MCF 10A (cell line): Measurements from ENCODE around the gene IRF2BP1. TPM values are rescaled to one million over a fixed set of nuclear protein-coding genes. Genes with fewer than 3 reads are reported as not detected.

Experiments used
- BruUV-seq: library from RNA; stranded (reverse); fragments of 400-500 nt; replicated peaks from 2 replicates; lab custom pipeline; 2021; lab: Mats Ljungman, UMichigan
- CTCF ChIA-PET: fragments of 300-600 bp; sonication (Branson Sonifier 250); formaldehyde crosslinking; extraction: SDS; loops from one replicate; lab custom pipeline; 2021; ENCODE audit warnings: antibody characterized with exemption, inconsistent platforms; lab: Yijun Ruan, JAX
- POLR2A ChIA-PET: fragments of 300-600, 350-650 bp; sonication (Branson Sonifier 250); formaldehyde crosslinking; extraction: SDS; loops from one replicate; lab custom pipeline; 2020; ENCODE audit warnings: antibody characterized with exemption, inconsistent platforms; lab: Yijun Ruan, JAX
- DNase-seq: peaks from one replicate; pipeline ENCODE4 v3.0.0-alpha.2; 2018; ENCODE audit not compliant: unreplicated experiment
- H3K27ac Mint-ChIP-seq: one replicate; pipeline ENCODE4 v1.8.0; 2022; ENCODE audit warnings: mild to moderate bottlenecking, low read depth, mixed read lengths; ENCODE audit not compliant: unreplicated experiment
- H3K27me3 Mint-ChIP-seq: one replicate; pipeline ENCODE4 v1.8.0; 2022; ENCODE audit warnings: mixed read lengths; ENCODE audit not compliant: insufficient read depth, unreplicated experiment
- H3K36me3 Mint-ChIP-seq: one replicate; pipeline ENCODE4 v1.8.0; 2022; ENCODE audit warnings: mild to moderate bottlenecking, moderate library complexity, mixed read lengths; ENCODE audit not compliant: insufficient read depth, unreplicated experiment
- H3K4me1 Mint-ChIP-seq: one replicate; pipeline ENCODE4 v1.8.0; 2022; ENCODE audit warnings: mixed read lengths; ENCODE audit not compliant: insufficient read depth, unreplicated experiment
- H3K4me3 Mint-ChIP-seq: one replicate; pipeline ENCODE4 v1.8.0; 2022; ENCODE audit warnings: mild to moderate bottlenecking, moderate library complexity, mixed read lengths; ENCODE audit not compliant: unreplicated experiment
- H3K9me3 Mint-ChIP-seq: one replicate; pipeline ENCODE4 v1.8.0; 2022; ENCODE audit warnings: mixed read lengths; ENCODE audit not compliant: unreplicated experiment
- intact Hi-C: fragments of 100-400 bp; cut with micrococcal nuclease; formaldehyde crosslinking; loops from 2 replicates; pipeline ENCODE4 v1.14.1; 2022
- total RNA-seq: library from RNA; stranded (reverse); gene quantifications from 2 replicates; pipeline ENCODE4 v1.2.3, GENCODE V29; 2022
- TF ChIP-seq, protein P1 (sequence below): fragments of 200-600 bp; IDR thresholded peaks from one replicate; pipeline ENCODE4 v1.8.0; 2022; ENCODE audit warnings: antibody characterized with exemption, mild to moderate bottlenecking; ENCODE audit not compliant: unreplicated experiment

The IRF2BP1 gene
- total RNA-seq, 1 experiment from 2014 or later: 18.1 TPM

DNA sequence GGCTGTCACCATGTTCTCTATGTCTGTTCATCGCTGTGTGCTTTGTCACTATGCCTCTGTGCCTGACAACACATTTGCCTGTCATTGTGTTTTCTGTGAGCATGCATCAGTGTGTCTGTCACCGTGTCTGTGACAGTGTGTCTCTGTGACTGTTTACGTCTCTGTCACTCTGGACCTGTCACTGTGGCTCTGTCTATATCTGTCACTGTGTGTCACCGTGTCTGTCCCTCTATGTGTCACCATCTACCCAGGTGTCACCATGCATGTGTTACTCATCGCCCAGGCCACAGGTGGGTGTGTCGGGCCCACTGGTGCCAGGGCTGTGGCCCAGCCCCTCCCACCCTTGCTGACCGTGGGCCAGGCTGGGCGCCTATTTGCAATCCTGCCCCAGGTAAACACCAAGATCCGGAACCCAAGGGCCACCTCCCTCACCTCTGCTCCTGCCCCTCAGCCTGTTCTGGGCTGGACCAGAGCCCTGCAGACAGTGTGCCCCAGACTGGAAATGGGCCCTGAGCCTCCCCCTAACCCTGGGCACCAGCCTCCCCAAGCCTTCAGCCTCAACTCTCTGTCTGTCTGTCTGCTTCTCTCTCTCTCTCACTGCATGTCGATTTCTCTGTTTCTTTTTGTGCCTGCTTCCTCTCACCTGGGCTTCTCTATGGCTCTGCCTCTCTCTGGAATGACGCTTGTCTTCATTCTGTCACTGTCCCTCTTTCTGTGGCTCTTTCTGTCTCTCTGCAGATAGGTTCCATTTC lies 7.7 kb downstream of the IRF2BP1 start:
- BruUV-seq: no TSS peak
- Mint-ChIP-seq H3K36me3 (no peaks in the 10 kb centered on the region), H3K9me3 (no peaks in the 10 kb centered on the region), H3K4me1 (peaks cover 2% of the 10 kb centered on the region), H3K4me3 (no peak overlapping the region), H3K27me3 (peaks cover 46% of the 10 kb centered on the region), H3K27ac (no peak overlapping the region)
- no peak for DNase-seq
- ChIA-PET CTCF (interaction anchor here (0.6 to 0.7 kb wide), 3 partner anchors 61 to 459 kb away, joined by 3 read pairs; no protein-coding TSS in a partner anchor), POLR2A (no interaction called here)
- TF ChIP-seq, protein P1, sequence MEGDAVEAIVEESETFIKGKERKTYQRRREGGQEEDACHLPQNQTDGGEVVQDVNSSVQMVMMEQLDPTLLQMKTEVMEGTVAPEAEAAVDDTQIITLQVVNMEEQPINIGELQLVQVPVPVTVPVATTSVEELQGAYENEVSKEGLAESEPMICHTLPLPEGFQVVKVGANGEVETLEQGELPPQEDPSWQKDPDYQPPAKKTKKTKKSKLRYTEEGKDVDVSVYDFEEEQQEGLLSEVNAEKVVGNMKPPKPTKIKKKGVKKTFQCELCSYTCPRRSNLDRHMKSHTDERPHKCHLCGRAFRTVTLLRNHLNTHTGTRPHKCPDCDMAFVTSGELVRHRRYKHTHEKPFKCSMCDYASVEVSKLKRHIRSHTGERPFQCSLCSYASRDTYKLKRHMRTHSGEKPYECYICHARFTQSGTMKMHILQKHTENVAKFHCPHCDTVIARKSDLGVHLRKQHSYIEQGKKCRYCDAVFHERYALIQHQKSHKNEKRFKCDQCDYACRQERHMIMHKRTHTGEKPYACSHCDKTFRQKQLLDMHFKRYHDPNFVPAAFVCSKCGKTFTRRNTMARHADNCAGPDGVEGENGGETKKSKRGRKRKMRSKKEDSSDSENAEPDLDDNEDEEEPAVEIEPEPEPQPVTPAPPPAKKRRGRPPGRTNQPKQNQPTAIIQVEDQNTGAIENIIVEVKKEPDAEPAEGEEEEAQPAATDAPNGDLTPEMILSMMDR: no peak
- intact Hi-C loops: no loop called here

DNA sequence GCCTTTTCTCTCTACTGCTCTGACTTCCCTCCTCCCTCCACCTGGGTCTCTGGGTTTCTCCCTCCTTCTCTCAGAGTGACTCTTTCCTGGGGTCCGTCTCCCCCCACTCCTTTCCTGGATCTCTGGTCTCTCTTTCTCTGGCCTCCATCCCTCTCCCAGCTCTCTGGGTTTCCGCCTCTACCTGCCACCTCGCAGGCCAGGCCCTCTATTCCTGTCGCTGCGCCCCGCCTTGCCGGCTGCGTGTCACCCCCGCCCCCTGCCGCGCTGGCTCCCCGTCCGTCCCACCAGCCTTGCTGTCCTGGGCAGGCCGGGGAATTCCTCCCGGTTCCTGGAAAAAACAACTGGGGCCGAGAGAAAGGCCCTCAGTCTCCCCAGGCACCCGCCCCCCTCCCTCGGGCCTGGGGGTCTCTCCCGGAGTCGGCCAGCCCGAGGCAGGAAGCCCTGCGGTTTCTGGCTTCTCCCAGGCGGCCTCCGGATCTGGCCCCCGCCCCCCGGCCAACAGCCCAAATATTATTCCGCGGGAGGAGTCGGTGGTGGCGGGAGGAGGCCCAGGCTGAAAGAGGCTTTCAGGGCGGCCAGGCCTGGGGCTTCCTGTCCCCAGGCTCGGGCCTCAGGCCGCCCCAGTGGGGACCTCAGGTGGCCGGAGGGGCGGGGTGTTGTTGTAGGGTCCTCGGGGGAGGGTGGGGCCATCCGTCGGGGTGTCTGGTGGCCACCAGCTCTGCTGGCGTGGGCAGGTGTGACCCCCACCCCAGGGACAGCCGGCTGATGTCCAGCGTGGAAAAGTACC lies 9.3 kb downstream of the IRF2BP1 start:
- no peak overlapping the region for H3K4me3 Mint-ChIP-seq
- ChIA-PET POLR2A (interaction anchor here (1.0 kb wide), 1 partner anchor 9 kb away, joined by 3 read pairs; the partner anchor contains the start of gene IRF2BP1), CTCF (no interaction called here)
- H3K27me3 Mint-ChIP-seq: peaks cover 46% of the 10 kb centered on the region
- no TSS peak for BruUV-seq
- TF ChIP-seq, protein P1: no peak
- H3K36me3 Mint-ChIP-seq: no peaks in the 10 kb centered on the region
- H3K9me3 Mint-ChIP-seq: no peaks in the 10 kb centered on the region
- no peaks in the 10 kb centered on the region for H3K4me1 Mint-ChIP-seq
- intact Hi-C loops: no loop called here
- no peak for DNase-seq
- H3K27ac Mint-ChIP-seq: no peak overlapping the region

DNA sequence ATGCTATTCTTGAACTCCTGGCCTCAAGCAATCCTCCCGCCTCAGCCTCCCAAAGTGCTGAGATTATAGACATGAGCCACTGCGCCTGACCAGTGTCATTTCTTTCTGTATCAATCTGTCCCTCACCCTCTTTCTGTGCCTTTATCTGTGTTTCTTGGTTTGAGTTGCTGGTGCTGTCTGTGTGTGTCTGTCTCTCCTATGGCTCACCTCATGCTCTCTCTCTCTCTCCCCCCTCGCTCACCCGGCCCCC lies 9.9 kb downstream of the IRF2BP1 start:
- H3K4me1 Mint-ChIP-seq: no peaks in the 10 kb centered on the region
- TF ChIP-seq, protein P1: no peak
- intact Hi-C loops: no loop called here
- no peaks in the 10 kb centered on the region for H3K36me3 Mint-ChIP-seq
- BruUV-seq: no TSS peak
- no peak for DNase-seq
- H3K4me3 Mint-ChIP-seq: no peak overlapping the region
- ChIA-PET POLR2A (interaction anchor here (1.0 kb wide), 1 partner anchor 10 kb away, joined by 3 read pairs; the partner anchor contains the start of gene IRF2BP1), CTCF (no interaction called here)
- H3K9me3 Mint-ChIP-seq: no peaks in the 10 kb centered on the region
- peaks cover 46% of the 10 kb centered on the region for H3K27me3 Mint-ChIP-seq
- no peak overlapping the region for H3K27ac Mint-ChIP-seq

DNA sequence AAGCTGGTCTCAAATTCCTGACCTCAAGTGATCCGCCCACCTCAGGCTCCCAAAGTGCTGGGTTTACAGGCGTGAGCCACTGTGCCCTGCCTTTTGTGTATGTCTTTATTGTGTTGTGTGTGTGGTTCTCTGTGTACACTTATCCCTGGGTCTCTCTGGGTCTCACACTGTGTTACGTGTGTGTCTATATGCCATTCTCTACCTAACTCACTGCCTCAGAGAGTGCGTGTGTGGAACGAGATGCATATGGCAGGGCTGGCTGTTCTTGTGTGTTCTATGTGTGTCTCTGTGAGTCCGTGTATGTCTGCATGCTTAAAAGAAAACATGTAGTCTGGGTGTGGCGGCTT lies 11.3 kb downstream of the IRF2BP1 start:
- POLR2A ChIA-PET: no interaction called here
- no peaks in the 10 kb centered on the region for H3K4me1 Mint-ChIP-seq
- H3K27me3 Mint-ChIP-seq: peaks cover 46% of the 10 kb centered on the region
- H3K36me3 Mint-ChIP-seq: no peaks in the 10 kb centered on the region
- CTCF ChIA-PET: no interaction called here
- no peak overlapping the region for H3K27ac Mint-ChIP-seq
- TF ChIP-seq, protein P1: no peak
- no TSS peak for BruUV-seq
- no peaks in the 10 kb centered on the region for H3K9me3 Mint-ChIP-seq
- intact Hi-C loops: no loop called here
- no peak overlapping the region for H3K4me3 Mint-ChIP-seq
- no peak for DNase-seq
